ENCODE data around the gene SLC1A2.

The SLC1A2 gene

GRCh38 chr11:35419184-35419829 is at the start of gene SLC1A2:
SLC1A2 (minus strand) TSS chr11:35419558; CDS start chr11:35418966, 592 bp downstream.
- no peak for DNase-seq (ENCODE audit: low read depth in 2 of 3, low spot score in 2 of 3)

DNA sequence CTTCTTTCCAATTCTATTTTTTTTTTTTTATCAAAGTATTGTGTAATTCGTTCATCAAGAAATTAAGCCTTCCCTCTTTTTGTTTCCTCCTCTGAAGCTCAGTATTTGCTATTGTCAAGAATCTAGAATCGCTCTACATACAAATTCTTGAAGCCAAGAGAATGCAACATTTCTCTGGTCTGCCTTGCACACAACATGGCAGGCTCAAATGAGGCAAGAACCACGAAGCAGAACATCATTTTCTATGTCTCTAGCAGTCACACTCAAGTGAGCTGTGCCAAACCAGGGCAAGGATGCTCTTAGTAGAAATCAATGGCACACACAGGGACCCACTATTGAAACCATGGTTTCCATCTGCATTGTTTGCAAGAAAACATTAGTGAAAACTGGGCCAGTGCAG is 46.7 kb upstream of the SLC1A2 start:
- no peak for DNase-seq (ENCODE audit: low read depth in 2 of 3, low spot score in 2 of 3)

- no peak for DNase-seq (ENCODE audit: low read depth in 2 of 3, low spot score in 2 of 3)
Measured at GRCh38 chr11:35464308-35464707, 45.0 kb upstream of the SLC1A2 start.

DNA sequence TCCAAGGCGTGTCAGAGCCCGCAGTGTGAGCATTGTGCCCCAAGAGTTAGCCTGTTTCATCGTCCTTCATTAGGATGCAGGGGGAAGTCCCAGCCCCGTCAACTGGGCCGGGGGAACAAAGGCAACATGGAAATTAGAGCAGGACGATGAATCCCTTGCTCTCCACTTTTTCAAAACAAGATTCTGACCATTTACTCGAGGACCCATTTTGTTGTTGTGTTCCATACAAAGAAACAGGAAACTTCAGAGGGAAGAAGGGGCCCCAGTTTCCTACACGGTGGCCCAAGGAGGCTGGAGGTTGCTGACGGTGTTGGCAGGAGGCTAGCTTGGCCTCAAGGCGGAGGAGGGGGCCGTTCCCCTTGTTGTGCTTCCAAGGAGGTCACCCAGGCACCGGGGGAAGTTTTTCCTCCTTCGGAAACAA is 44.0 kb upstream of the SLC1A2 start:
- no peak for DNase-seq (ENCODE audit: low read depth in 2 of 3, low spot score in 2 of 3)

- DNase-seq (ENCODE audit: low read depth in 2 of 3, low spot score in 2 of 3), result no peak
Measured at GRCh38 chr11:35461917-35462538, 42.7 kb upstream of the SLC1A2 start.

- DNase-seq (ENCODE audit: low read depth in 2 of 3, low spot score in 2 of 3), result no peak
Measured at GRCh38 chr11:35459489-35459888, 40.1 kb upstream of the SLC1A2 start.

- no peak for DNase-seq (ENCODE audit: low read depth in 2 of 3, low spot score in 2 of 3)
Measured at GRCh38 chr11:35458846-35459245, 39.5 kb upstream of the SLC1A2 start.

GRCh38 chr11:35454362-35454761 is 35.0 kb upstream of the SLC1A2 start:
- DNase-seq (ENCODE audit: low read depth in 2 of 3, low spot score in 2 of 3), result no peak

DNA sequence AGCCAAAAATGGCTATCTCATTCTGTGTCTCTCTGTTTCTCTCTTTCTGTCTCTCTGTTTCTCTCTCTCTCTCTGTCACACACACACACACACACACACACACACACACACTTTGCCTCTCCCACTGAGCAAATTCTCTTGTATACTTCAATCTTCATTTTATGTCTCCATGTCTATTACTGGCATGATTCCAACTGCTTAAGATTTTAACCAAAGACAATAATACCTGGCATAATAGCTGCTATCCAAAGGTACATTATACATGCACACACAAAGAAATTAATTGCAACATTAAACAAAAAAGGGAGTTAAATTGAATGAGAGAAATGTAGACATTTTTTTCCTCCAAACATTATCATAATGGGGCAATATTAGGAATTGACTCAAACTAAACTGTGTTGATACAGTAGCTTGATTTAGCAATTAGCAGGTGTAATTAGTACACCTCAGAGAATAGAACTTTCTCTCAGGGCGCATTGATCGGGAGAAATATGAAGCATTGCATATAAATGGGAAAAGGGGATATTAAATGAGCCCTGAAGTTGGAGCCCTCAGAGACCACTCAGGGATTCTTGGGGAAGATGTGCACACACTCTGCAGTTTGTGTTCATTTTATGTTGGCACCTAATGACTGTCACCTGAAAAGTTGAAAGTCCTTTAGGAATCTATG is 17.4 kb upstream of the SLC1A2 start:
- no peak for DNase-seq (ENCODE audit: low read depth in 2 of 3, low spot score in 2 of 3)

DNA sequence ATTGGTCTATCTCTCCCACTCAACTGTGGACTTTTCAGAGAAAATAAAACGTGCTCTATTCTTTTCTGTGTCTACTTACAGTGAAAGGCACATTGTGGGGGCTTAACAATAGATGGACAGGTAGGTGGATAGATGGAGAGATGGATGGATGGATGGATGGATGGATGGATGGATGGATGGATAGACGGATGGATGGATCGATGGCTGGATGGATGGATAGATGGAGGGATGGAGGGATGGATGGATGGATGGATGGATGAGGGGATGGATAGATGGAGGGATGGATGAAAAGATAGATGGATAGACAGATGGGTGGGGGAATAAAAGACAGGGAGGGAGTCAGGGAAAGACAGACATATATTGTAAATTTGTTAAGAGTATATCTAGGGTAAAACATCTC is 14.2 kb upstream of the SLC1A2 start:
- no peak for DNase-seq (ENCODE audit: low read depth in 2 of 3, low spot score in 2 of 3)

DNA sequence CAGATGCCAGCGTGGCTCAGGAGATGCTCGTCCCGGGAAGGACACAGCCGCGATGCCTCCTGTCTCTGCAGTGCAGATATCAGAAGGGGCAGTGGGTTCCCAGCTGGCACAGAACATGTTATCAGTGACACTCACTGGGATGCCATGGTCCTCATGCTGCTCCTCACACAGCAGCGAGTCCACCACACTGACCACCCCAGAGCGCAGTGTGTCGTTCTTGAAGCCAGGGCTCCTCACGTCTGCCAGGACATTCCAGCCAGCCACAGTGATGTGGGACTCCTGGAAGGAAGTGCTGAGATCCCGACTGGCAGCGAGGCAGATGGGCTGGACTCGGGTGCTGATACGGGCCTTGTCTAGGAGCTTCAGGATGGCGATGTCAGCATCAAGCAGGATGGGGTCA is 13.1 kb upstream of the SLC1A2 start:
- DNase-seq (ENCODE audit: low read depth in 2 of 3, low spot score in 2 of 3), result no peak

GRCh38 chr11:35427071-35427470 is 7.7 kb upstream of the SLC1A2 start:
- DNase-seq (ENCODE audit: low read depth in 2 of 3, low spot score in 2 of 3), result no peak

GRCh38 chr11:35426351-35426750 is 7.0 kb upstream of the SLC1A2 start:
- DNase-seq (ENCODE audit: low read depth in 2 of 3, low spot score in 2 of 3), result no peak

DNA sequence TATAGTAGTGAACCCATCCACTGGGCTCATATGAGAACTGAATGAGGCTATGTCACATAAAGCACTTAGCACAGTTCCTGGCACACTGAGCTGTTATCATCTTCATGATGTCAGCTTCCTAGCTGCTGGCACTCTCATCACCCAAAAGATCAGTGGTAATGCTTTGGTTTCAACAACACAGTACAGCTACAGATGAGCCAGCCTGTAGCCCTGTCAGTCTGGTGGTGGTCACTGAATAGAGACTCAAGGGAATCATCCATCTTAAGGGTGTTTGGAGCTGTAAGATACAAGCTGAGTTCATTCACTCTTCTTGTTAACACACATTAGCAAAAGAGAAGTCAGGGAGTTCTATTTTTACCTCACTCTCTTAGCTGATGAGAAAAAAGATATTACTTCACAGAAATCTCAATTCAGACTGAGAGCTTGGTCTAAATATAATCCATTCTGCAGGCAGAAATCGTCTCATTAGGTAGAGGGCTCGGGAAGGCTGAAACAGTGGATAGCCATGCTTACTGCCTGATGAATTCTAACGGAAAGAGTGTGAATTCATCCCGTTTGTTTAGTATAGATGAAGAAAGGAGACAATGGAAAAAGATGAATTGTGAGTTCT is 6.3 kb upstream of the SLC1A2 start:
- no peak for DNase-seq (ENCODE audit: low read depth in 2 of 3, low spot score in 2 of 3)

GRCh38 chr11:35424157-35424940 is 5.0 kb upstream of the SLC1A2 start:
- DNase-seq (ENCODE audit: low read depth in 2 of 3, low spot score in 2 of 3), result no peak

- no peak for DNase-seq (ENCODE audit: low read depth in 2 of 3, low spot score in 2 of 3)
Measured at GRCh38 chr11:35420371-35420770, 1.0 kb upstream of the SLC1A2 start.

DNA sequence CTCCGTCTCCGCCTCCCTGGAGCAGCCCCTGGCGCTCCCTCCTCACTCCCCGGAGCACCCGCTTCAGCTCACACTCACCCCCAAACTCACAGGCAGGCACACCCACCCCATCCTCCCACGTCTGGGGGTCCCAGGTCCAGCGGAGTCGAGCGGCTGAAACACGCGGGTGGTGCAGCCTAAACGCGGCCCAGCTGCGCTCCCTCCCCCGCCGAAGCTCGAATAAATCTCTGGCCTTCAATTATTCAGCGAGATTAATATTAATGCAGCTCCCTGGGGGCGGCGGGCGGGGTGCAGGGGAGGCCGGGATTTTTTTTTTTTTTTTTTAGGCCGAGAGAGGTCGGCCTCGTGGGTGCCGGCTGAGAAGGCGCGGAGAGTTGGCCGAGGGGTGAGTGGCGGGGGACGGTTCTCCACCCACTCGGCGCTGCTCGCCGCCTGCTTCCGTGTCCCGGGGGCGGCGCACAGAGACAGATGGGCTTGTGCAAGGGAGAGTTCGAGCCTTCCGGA is 524 bp upstream of the SLC1A2 start:
- DNase-seq (ENCODE audit: low read depth in 2 of 3, low spot score in 2 of 3), result no peak

DNA sequence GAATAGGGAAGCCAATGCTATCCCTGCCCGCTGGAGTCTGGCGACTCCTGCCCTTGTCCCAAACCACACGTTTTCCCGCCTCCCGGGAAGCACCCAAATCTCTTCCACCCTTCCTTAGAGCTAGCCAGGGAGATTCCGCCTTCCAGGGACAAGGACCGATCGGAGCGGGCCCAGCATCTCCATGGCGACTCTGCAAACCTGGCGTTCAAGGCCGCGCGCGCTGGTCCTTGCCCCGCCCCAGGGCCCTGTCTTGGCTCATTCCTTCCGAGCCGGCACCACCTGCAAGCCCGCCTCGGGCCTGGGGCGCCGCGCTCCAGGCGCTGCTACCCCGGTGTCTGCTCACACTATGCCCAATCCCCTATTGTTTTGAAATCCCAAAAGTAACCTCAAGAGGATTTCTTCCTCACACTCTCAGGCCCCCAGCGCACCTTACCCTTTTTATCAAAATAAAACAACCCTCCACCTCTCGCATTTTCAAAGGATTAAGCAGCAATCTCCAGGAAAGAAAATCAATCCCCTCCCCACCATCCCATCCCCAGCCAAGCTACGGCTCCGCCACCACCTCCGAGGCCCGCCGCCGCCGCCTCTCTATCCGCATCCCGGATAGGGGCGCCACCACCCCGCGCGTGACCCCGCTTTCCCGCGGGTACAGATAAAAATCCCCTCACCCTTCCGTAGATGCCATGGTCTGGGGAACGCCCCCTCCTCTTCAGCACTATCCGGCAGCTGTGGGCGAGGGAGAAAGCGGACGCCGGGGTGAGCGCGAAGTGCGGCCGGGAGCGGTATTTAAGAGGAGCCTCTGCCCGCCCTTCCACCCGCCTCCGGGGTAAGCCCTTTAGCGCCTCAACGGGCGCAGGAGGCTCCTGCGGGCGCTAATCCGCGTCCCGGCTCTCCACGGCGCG is 825 bp downstream of the SLC1A2 start:
- DNase-seq (ENCODE audit: low read depth in 2 of 3, low spot score in 2 of 3), result no peak

GRCh38 chr11:35415487-35415886 is 3.9 kb downstream of the SLC1A2 start:
- DNase-seq (ENCODE audit: low read depth in 2 of 3, low spot score in 2 of 3), result no peak

DNA sequence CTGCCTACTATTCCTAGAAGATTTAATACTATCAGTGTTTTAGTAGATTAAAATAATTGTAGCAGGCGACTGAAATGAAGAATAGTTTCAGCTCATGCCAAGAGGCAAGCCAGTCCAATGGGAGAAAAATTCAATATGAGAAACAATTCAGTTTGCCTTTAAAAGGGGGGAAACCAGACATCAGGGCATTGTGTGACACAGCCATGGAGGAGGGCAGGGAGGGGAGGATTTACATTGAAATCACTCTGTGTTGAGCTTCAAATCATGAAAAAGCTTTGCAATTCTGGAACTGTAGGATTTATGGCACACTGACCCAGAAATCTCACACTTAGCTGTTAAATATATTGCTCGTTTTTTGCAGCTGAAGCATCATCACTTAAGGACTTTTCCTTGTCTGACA is 4.6 kb downstream of the SLC1A2 start:
- DNase-seq (ENCODE audit: low read depth in 2 of 3, low spot score in 2 of 3), result no peak

Data from activated CD8-positive, alpha-beta memory T cell treated with anti-CD3 and anti-CD28 coated beads for 48 hours (primary cell).